Measurements from ENCODE around the gene PRRX2. TPM values are rescaled to one million over a fixed set of nuclear protein-coding genes. Genes with fewer than 3 reads are reported as not detected.

Gene PRRX2
- total and polyA plus RNA-seq, 9 of the 15 experiments (the other 6 are each of a cell fraction or from before 2014, with no cell fraction given), result 0.21 TPM; not detected in 8

DNA sequence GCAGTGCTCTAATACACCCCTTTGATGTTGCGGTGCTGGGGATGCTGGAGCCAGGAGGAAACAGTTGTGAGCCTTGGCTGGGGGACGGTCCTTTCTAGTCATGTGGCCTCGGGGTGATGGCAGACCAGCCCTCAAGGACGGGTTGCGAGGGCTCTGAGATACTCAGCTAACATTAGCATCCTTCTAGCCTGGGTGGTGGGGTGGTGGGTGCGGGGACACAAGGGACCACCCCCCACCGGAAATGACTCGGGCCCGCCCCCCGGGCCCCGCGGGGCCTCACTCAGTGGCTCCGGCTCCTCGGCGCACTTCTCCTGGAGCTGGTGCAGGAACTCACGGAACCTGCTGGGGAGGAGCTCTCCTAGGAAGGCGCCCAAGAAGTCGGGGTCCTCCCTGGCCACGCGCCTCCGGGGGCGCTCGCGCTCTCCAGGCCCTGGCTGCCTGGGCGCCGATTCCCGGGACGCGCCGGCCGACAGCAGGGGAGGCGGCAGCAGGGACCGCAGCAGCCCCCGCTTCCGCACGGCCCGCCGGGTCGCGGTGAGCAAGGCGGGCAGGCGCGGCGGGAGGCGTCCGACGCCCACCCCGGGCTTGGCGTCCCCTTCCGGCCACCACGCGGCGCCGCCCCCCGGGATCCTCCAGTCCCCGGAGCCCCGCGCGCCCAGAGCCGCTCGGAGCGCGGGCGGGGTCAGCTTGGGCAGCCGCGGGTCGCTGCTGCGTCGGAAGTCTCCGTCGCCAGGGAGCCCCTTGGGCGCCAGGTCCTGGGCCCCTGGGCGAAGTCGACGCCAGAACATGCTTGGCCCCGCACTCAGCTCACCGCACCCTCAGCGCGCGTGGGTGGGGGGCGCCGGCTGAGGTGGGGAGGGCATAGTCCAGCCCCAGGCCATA, 45.4 kb upstream of the PRRX2 start:
- Histone ChIP-seq H3K9ac (ENCODE audit: insufficient read depth in 1 of 2, low read depth in 2 of 2, low read length in 2 of 2) (peak overlapping the region; percentile 51 to 91; a peak in 3 of 4 replicates), H2AFZ (ENCODE audit: low read depth, low read length) (peak overlapping the region; percentile 85), H3K36me3 (ENCODE audit: control insufficient read depth, insufficient read depth, low read length) (no peaks in the 10 kb centered on the region), H3K27me3 (ENCODE audit: control insufficient read depth in 2 of 2, insufficient read depth in 2 of 2, low read length in 2 of 2) (peaks cover 4 to 24% of the 10 kb centered on the region in 2 experiments; a peak in 4 of 5 replicates), H3K9me3 (replicated peaks; ENCODE audit: control insufficient read depth, insufficient read depth, low read depth, low read length) (no peaks in the 10 kb centered on the region), H3K27ac (ENCODE audit: extremely low read depth, low read depth, low read length) (no peak overlapping the region), H3K9me1 (ENCODE audit: control insufficient read depth, insufficient read depth, low read length) (no peaks in the 10 kb centered on the region), H3K4me3 (peak overlapping the region; percentile 56), H3K79me2 (ENCODE audit: control insufficient read depth, insufficient read depth, low read length) (no peaks in the 10 kb centered on the region), H3K4me2 (ENCODE audit: insufficient read depth, low read length) (peak overlapping the region; percentile 56), H4K20me1 (replicated peaks; ENCODE audit: control insufficient read depth, insufficient read depth, low read length) (no peaks in the 10 kb centered on the region), H3K4me1 (replicated peaks in 1 of 2; ENCODE audit: control insufficient read depth in 2 of 2, insufficient read depth in 2 of 2, low read length in 2 of 2) (peaks cover 11 to 23% of the 10 kb centered on the region in 2 experiments)
- WGBS (ENCODE audit: insufficient coverage, low coverage, missing lambda C conversion rate), result 2% methylated on average over 62 of the region's 82 CpGs
- peak; percentile 81 for ATAC-seq
- in situ Hi-C loops (cut with MboI) (loop anchor here (5.0 to 25.0 kb wide), 2 partner anchors 283 to 488 kb away; no protein-coding TSS in a partner anchor), intact Hi-C loops (cut with micrococcal nuclease) (no loop called here)
- FAIRE-seq, result peak; percentile 52
- ChIA-PET CTCF (ENCODE audit: low intra/inter-chr PET ratio) (no interaction called here), POLR2A (interaction anchor here (0.5 to 1.0 kb wide), 4 partner anchors 15 to 489 kb away, joined by 3 to 5 read pairs (median 4); no protein-coding TSS in a partner anchor)
- DNase-seq (ENCODE audit: extremely low read depth in 1 of 4, low spot score in 3 of 4), result peak; percentile 68 to 82 (median 77)
- no TSS peak for BruUV-seq (replicated peaks)
- TF ChIP-seq OTX1 (CRISPR knock-in tag; IDR thresholded peaks at IDR 0.05) (no peak), LARP7 (IDR thresholded peaks at IDR 0.05) (no peak), ELF1 (tag; IDR thresholded peaks at IDR 0.05) (no peak), POLR2A (conservative IDR thresholded peaks at IDR 0.05) (no peak), MYC (IDR thresholded peaks at IDR 0.05; ENCODE audit: low read depth, low read length) (0 out of 2 replicates have a peak, but pooled peaks have one; percentile 10), MYC (CRISPR knock-in tag; IDR thresholded peaks at IDR 0.05; ENCODE audit: borderline replicate concordance, low read depth) (no peak), CTBP1 (IDR thresholded peaks at IDR 0.05; ENCODE audit: borderline replicate concordance) (peak; percentile 82), L3MBTL2 (IDR thresholded peaks at IDR 0.05) (peak; percentile 56), ATF1 (CRISPR knock-in tag; IDR thresholded peaks at IDR 0.05) (no peak), ATF1 (tag; IDR thresholded peaks at IDR 0.05) (0 out of 2 replicates have a peak, but pooled peaks have one; percentile 8)
- TF ChIP-seq, protein P1, sequence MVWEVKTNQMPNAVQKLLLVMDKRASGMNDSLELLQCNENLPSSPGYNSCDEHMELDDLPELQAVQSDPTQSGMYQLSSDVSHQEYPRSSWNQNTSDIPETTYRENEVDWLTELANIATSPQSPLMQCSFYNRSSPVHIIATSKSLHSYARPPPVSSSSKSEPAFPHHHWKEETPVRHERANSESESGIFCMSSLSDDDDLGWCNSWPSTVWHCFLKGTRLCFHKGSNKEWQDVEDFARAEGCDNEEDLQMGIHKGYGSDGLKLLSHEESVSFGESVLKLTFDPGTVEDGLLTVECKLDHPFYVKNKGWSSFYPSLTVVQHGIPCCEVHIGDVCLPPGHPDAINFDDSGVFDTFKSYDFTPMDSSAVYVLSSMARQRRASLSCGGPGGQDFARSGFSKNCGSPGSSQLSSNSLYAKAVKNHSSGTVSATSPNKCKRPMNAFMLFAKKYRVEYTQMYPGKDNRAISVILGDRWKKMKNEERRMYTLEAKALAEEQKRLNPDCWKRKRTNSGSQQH (CRISPR knock-in tag; IDR thresholded peaks at IDR 0.05), result no peak
- TF ChIP-seq, protein P2, sequence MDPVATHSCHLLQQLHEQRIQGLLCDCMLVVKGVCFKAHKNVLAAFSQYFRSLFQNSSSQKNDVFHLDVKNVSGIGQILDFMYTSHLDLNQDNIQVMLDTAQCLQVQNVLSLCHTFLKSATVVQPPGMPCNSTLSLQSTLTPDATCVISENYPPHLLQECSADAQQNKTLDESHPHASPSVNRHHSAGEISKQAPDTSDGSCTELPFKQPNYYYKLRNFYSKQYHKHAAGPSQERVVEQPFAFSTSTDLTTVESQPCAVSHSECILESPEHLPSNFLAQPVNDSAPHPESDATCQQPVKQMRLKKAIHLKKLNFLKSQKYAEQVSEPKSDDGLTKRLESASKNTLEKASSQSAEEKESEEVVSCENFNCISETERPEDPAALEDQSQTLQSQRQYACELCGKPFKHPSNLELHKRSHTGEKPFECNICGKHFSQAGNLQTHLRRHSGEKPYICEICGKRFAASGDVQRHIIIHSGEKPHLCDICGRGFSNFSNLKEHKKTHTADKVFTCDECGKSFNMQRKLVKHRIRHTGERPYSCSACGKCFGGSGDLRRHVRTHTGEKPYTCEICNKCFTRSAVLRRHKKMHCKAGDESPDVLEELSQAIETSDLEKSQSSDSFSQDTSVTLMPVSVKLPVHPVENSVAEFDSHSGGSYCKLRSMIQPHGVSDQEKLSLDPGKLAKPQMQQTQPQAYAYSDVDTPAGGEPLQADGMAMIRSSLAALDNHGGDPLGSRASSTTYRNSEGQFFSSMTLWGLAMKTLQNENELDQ (CRISPR knock-in tag; IDR thresholded peaks at IDR 0.05; ENCODE audit: borderline replicate concordance), result no peak
- TF ChIP-seq, protein P3, sequence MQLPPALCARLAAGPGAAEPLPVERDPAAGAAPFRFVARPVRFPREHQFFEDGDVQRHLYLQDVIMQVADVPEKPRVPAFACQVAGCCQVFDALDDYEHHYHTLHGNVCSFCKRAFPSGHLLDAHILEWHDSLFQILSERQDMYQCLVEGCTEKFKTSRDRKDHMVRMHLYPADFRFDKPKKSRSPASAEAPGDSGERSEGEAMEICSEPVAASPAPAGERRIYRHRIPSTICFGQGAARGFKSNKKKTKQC (CRISPR knock-in tag; IDR thresholded peaks at IDR 0.05), result no peak
- TF ChIP-seq, protein P4, sequence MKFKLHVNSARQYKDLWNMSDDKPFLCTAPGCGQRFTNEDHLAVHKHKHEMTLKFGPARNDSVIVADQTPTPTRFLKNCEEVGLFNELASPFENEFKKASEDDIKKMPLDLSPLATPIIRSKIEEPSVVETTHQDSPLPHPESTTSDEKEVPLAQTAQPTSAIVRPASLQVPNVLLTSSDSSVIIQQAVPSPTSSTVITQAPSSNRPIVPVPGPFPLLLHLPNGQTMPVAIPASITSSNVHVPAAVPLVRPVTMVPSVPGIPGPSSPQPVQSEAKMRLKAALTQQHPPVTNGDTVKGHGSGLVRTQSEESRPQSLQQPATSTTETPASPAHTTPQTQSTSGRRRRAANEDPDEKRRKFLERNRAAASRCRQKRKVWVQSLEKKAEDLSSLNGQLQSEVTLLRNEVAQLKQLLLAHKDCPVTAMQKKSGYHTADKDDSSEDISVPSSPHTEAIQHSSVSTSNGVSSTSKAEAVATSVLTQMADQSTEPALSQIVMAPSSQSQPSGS (CRISPR knock-in tag; IDR thresholded peaks at IDR 0.05), result no peak
- TF ChIP-seq, protein P5, sequence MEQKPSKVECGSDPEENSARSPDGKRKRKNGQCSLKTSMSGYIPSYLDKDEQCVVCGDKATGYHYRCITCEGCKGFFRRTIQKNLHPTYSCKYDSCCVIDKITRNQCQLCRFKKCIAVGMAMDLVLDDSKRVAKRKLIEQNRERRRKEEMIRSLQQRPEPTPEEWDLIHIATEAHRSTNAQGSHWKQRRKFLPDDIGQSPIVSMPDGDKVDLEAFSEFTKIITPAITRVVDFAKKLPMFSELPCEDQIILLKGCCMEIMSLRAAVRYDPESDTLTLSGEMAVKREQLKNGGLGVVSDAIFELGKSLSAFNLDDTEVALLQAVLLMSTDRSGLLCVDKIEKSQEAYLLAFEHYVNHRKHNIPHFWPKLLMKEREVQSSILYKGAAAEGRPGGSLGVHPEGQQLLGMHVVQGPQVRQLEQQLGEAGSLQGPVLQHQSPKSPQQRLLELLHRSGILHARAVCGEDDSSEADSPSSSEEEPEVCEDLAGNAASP (IDR thresholded peaks at IDR 0.05), result no peak

Data from K562 (cell line).